HepG2 (cell line): ENCODE data around the gene OR2F2. TPM values are rescaled to one million over a fixed set of nuclear protein-coding genes. Genes with fewer than 3 reads are reported as not detected.

Source experiments
- ATAC-seq: fragments of 200-7000 bp; cut with Tn5 transposase; 3 replicates; pipeline ENCODE4 v1.9.1; 2020; ENCODE audit warnings: mild to moderate bottlenecking, moderate library complexity
- BruUV-seq: library from RNA; stranded (reverse); fragments of 400-500 nt; replicated peaks from 2 replicates; lab custom pipeline; 2021; lab: Mats Ljungman, UMichigan
- CTCF ChIA-PET: fragments of 300-600 bp; formaldehyde crosslinking; extraction: SDS; loops from one replicate; lab custom pipeline; 2021; ENCODE audit warnings: low total read pairs, inconsistent platforms, low intra/inter-chr PET ratio; lab: Yijun Ruan, JAX
- POLR2A ChIA-PET: fragments of 350-600 bp; sonication (Branson Sonifier 250); formaldehyde crosslinking; loops from one replicate; lab custom pipeline; 2020; ENCODE audit warnings: antibody characterized with exemption, inconsistent platforms; lab: Yijun Ruan, JAX
- DNase-seq: peaks from one replicate; pipeline ENCODE4 v3.0.0-alpha.2; 2015; ENCODE audit warnings: low spot score
- FAIRE-seq: peaks from 3 replicates; lab custom pipeline; 2011; peaks lifted over from hg19 to GRCh38; lab: Jason Lieb, UNC
- H2AFZ ChIP-seq: one replicate; pipeline ENCODE4 v1.6.1; 2011; ENCODE audit warnings: low read length, inconsistent platforms
- H3K27ac ChIP-seq: fragments of 300-600 bp; 3 replicates; pipeline ENCODE4 v1.8.0; 2011; ENCODE audit warnings: mixed run types, mild to moderate bottlenecking, mixed read lengths, low read length, inconsistent platforms; ENCODE audit not compliant: insufficient read depth; ENCODE audit errors: extremely low read length
- H3K27me3 ChIP-seq, 2 experiments: fragments of 200-600 bp in 1 of 2; 2 replicates in 1 of 2; 3 replicates in 1 of 2; pipeline versions ENCODE4 v1.6.0 to v1.8.0; 2011; ENCODE audit warnings: low read length in 2 of 2, mild to moderate bottlenecking in 2 of 2, moderate library complexity in 2 of 2, inconsistent platforms in 1 of 2; ENCODE audit not compliant: insufficient read depth in 2 of 2, control insufficient read depth in 1 of 2
- H3K36me3 ChIP-seq, 2 experiments: fragments of 200-600 bp in 1 of 2; replicated peaks in 1 of 2; 2 replicates in 1 of 2; 3 replicates in 1 of 2; pipeline versions ENCODE4 v1.5.1 to v1.8.0; 2011; ENCODE audit warnings: low read length in 2 of 2, inconsistent platforms in 1 of 2; ENCODE audit not compliant: insufficient read depth in 2 of 2, control insufficient read depth in 1 of 2
- H3K4me1 ChIP-seq: 2 replicates; pipeline ENCODE4 v1.5.1; 2012; ENCODE audit warnings: low read length, inconsistent platforms; ENCODE audit not compliant: insufficient read depth
- H3K4me2 ChIP-seq: 2 replicates; pipeline ENCODE4 v1.6.0; 2011; ENCODE audit warnings: low read depth, low read length, inconsistent platforms
- H3K4me3 ChIP-seq, 3 experiments: fragments of 200-600 bp in 1 of 3; sonication (generic), shearing (Covaris generic) in 1 of 3; replicated peaks in 1 of 3; 2 replicates each; pipeline ENCODE4 v1.5.1; 2011 to 2016; ENCODE audit warnings: low read length in 3 of 3, inconsistent platforms in 2 of 3, low read depth in 2 of 3, mild to moderate bottlenecking in 2 of 3, control low read depth in 1 of 3, mixed read lengths in 1 of 3; ENCODE audit not compliant: insufficient read depth in 1 of 3
- H3K79me2 ChIP-seq: one replicate; pipeline ENCODE4 v1.6.1; 2011; ENCODE audit warnings: low read length, inconsistent platforms; ENCODE audit not compliant: insufficient read depth
- H3K9ac ChIP-seq: 2 replicates; pipeline ENCODE4 v1.6.0; 2011; ENCODE audit warnings: mild to moderate bottlenecking, low read depth, low read length, inconsistent platforms; ENCODE audit not compliant: insufficient read depth
- H3K9me3 ChIP-seq: 2 replicates; pipeline ENCODE4 v1.5.1; 2012; ENCODE audit warnings: mild to moderate bottlenecking, low read length
- H4K20me1 ChIP-seq: 2 replicates; pipeline ENCODE4 v1.6.0; 2011; ENCODE audit warnings: inconsistent platforms, mild to moderate bottlenecking, low read length, moderate library complexity; ENCODE audit not compliant: insufficient read depth
- HOXA5 ChIP-seq: sonication (generic); formaldehyde crosslinking; IDR thresholded peaks from 2 replicates; pipeline ENCODE4 v1.4.0; 2020; ENCODE audit warnings: missing genetic modification reagents
- KDM4B ChIP-seq: sonication (generic); formaldehyde crosslinking; IDR thresholded peaks from 2 replicates; pipeline ENCODE4 v1.4.0; 2020; ENCODE audit warnings: missing genetic modification reagents
- MAFK ChIP-seq, 2 experiments: IDR thresholded peaks in 1 of 2; conservative IDR thresholded peaks in 1 of 2; 2 replicates each; pipeline ENCODE4 v1.6.1; 2011; ENCODE audit warnings: improper control_type of control experiment in 2 of 2, low read length in 2 of 2
- ZBTB21 ChIP-seq: sonication (generic); formaldehyde crosslinking; IDR thresholded peaks from 2 replicates; pipeline ENCODE4 v1.4.0; 2020; ENCODE audit warnings: missing genetic modification reagents
- ZBTB8A ChIP-seq: sonication (generic); formaldehyde crosslinking; IDR thresholded peaks from 2 replicates; pipeline ENCODE4 v1.4.0; 2020; ENCODE audit warnings: mild to moderate bottlenecking, low read depth, missing genetic modification reagents, borderline replicate concordance
- ZNF274 ChIP-seq: sonication (generic); formaldehyde crosslinking; IDR thresholded peaks from 2 replicates; pipeline ENCODE4 v1.5.1; 2020; ENCODE audit warnings: mild to moderate bottlenecking, missing genetic modification reagents
- ZNF335 ChIP-seq: sonication (generic); formaldehyde crosslinking; IDR thresholded peaks from 2 replicates; pipeline ENCODE4 v1.4.0; 2020; ENCODE audit warnings: missing genetic modification reagents
- ZNF513 ChIP-seq: sonication (generic); formaldehyde crosslinking; conservative IDR thresholded peaks from 2 replicates; pipeline ENCODE4 v1.5.0; 2020; ENCODE audit warnings: missing genetic modification reagents
- ZNF766 ChIP-seq: sonication (generic); formaldehyde crosslinking; IDR thresholded peaks from 2 replicates; pipeline ENCODE4 v1.5.0; 2020; ENCODE audit warnings: missing genetic modification reagents, borderline replicate concordance
- WGBS: methylation state at CpG from one replicate; pipeline ENCODE4 v1.1.6; 2017; ENCODE audit warnings: low lambda C conversion rate; 5-methylcytosine and 5-hydroxymethylcytosine counted together
- in situ Hi-C: cut with HindIII; loops from 2 replicates; pipeline ENCODE4 v1.10.0; 2017; ENCODE audit warnings: low pct_unique_long_range_greater_than_20kb; ENCODE audit not compliant: extremely low pct_ligation_motif_present
- intact Hi-C: fragments of 100-400 bp; cut with micrococcal nuclease; formaldehyde crosslinking; loops from one replicate; pipeline ENCODE4 v1.10.0; 2022; ENCODE audit not compliant: unreplicated experiment
- polyA plus RNA-seq, 8 experiments: library from polyadenylated mRNA; depleted of rRNA in 3 of 8; stranded (reverse) in 7 of 8; unstranded in 1 of 8; fragments of >200 nt; fragmentation: Illumina TruSeq in 4 of 8; extraction: Trizol in 4 of 8; gene quantifications; 2 replicates each; pipeline versions ENCODE4 v1.2.1 to v1.2.3, GENCODE V29; 2011 to 2016; ENCODE audit warnings: low read depth in 4 of 8, missing spikeins in 1 of 8, mixed read lengths in 1 of 8; ENCODE audit not compliant: insufficient read depth in 1 of 8
- total RNA-seq, 5 experiments: library from RNA; depleted of rRNA; stranded (reverse); fragments of >200 nt; fragmentation: Illumina TruSeq; extraction: Trizol; gene quantifications; 2 replicates each; pipeline ENCODE4 v1.2.3, GENCODE V29; 2016; ENCODE audit warnings: low read depth in 1 of 5
- TF ChIP-seq, protein P1 (sequence below): sonication (generic); formaldehyde crosslinking; IDR thresholded peaks from 2 replicates; pipeline ENCODE4 v1.5.0; 2020; ENCODE audit warnings: missing genetic modification reagents, mild to moderate bottlenecking, borderline replicate concordance
- TF ChIP-seq, protein P2 (sequence below), 2 experiments: IDR thresholded peaks; 2 replicates each; pipeline ENCODE4 v1.6.1; 2011 to 2012; ENCODE audit warnings: low read length in 2 of 2, borderline replicate concordance in 1 of 2, low read depth in 1 of 2, mild to moderate bottlenecking in 1 of 2, moderate library complexity in 1 of 2

The OR2F2 gene
- total and polyA plus RNA-seq, 2 of the 13 experiments (the other 11 are each of a cell fraction or from before 2014, with no cell fraction given): 0.13 TPM; not detected in 1

- no peaks in the 10 kb centered on the region for H4K20me1 ChIP-seq
- H3K27ac ChIP-seq: peak overlapping the region; percentile 32
- no peaks in the 10 kb centered on the region for H3K27me3 ChIP-seq
- in situ Hi-C loops: loop anchor here (25.0 kb wide), 1 partner anchor 523 kb away; the partner anchor contains the start of gene ZYX
- no TSS peak for BruUV-seq
- no peaks in the 10 kb centered on the region for H3K36me3 ChIP-seq
- no peak for DNase-seq
- H3K9me3 ChIP-seq: no peaks in the 10 kb centered on the region
- ATAC-seq: no peak
- 0 out of 2 replicates have a peak overlapping the region, but pooled peaks have one; percentile 20 for H3K4me2 ChIP-seq
- no peaks in the 10 kb centered on the region for H3K79me2 ChIP-seq
- ChIA-PET POLR2A (no interaction called here), CTCF (no interaction called here)
- intact Hi-C loops: no loop called here
- TF ChIP-seq, protein P1, sequence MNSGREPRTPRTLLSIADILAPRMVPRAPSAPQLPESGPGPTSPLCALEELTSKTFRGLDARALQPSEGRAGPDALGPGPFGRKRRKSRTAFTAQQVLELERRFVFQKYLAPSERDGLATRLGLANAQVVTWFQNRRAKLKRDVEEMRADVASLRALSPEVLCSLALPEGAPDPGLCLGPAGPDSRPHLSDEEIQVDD (CRISPR knock-in tag): no peak
- peak; percentile 18 to 24; a peak in 2 of 4 replicates for TF ChIP-seq MAFK (conservative IDR thresholded peaks at IDR 0.05 in 1 of 2, IDR thresholded peaks at IDR 0.05 in 1 of 2; ENCODE audit: low read length in 2 of 2)
- no peak overlapping the region for H3K9ac ChIP-seq
- H2AFZ ChIP-seq: peak overlapping the region; percentile 60
- 66% methylated on average over 3 of the region's 3 CpGs for WGBS
- no peak for FAIRE-seq
- peaks cover 85% of the 10 kb centered on the region for H3K4me1 ChIP-seq
- no peak overlapping the region for H3K4me3 ChIP-seq
Observed at GRCh38 chr7:143909863-143910262, 25.2 kb upstream of the OR2F2 start.

DNA sequence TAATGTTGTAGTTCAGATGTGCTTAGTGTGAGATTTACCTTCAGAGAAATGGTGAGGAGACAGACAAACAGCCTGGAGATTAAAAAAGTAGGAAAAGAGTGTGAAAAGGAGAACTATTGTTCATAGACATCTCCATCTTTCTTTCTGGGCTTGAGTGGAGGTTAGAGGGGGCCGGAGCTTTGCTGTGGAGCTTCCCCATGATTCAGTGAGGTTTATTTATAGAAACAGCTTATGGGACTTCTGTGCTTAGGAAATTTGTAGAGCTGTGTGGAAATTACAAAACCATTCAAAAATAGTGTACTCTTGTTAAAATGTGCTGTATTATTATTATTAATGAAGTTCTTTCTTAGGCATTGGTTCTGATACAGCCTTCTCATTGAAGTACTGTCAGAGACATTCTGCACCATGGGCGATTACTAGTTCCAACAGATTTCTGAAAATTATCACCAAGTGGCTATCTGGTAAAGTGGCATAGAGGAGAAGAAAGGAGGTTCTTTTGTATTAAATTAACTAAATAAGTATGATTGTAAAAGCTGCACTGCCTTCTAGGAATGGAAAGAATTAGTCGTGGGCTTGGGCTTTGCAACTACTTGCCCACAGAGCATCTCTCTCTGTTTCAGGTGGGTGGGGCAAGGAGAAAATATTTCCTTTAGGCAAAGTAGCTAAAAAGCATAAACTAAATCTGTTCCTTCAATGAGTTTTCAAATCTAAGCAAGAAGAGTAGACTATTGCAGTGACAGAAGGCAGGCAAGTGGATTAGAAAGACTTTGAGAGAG, 24.4 kb upstream of the OR2F2 start:
- CTCF ChIA-PET: no interaction called here
- no TSS peak for BruUV-seq
- no peaks in the 10 kb centered on the region for H3K79me2 ChIP-seq
- no peak overlapping the region for H3K4me3 ChIP-seq
- H3K36me3 ChIP-seq: no peaks in the 10 kb centered on the region
- peaks cover 83% of the 10 kb centered on the region for H3K4me1 ChIP-seq
- peak overlapping the region; percentile 60 for H2AFZ ChIP-seq
- intact Hi-C loops (no loop called here), in situ Hi-C loops (loop anchor here (25.0 kb wide), 1 partner anchor 523 kb away; the partner anchor contains the start of gene ZYX)
- H3K27me3 ChIP-seq: no peaks in the 10 kb centered on the region
- H4K20me1 ChIP-seq: no peaks in the 10 kb centered on the region
- no peak overlapping the region for H3K4me2 ChIP-seq
- H3K27ac ChIP-seq: peak overlapping the region; percentile 32
- H3K9ac ChIP-seq: no peak overlapping the region
- no peaks in the 10 kb centered on the region for H3K9me3 ChIP-seq
- FAIRE-seq (no peak), ATAC-seq (no peak), DNase-seq (no peak)
- POLR2A ChIA-PET: interaction anchor here (3.0 kb wide), 1 partner anchor 9 kb away, joined by 20 read pairs; the partner anchor contains the start of gene TCAF1
- 93% methylated on average over 3 of the region's 3 CpGs for WGBS
- no peak for TF ChIP-seq ZBTB21 (CRISPR knock-in tag)
- TF ChIP-seq ZNF274 (CRISPR knock-in tag): no peak
- no peak for TF ChIP-seq ZBTB8A
- no peak for TF ChIP-seq ZNF766
- TF ChIP-seq KDM4B (CRISPR knock-in tag): no peak
- no peak for TF ChIP-seq ZNF513 (CRISPR knock-in tag)
- no peak for TF ChIP-seq ZNF335 (CRISPR knock-in tag)
- TF ChIP-seq HOXA5: no peak
- TF ChIP-seq, protein P2, sequence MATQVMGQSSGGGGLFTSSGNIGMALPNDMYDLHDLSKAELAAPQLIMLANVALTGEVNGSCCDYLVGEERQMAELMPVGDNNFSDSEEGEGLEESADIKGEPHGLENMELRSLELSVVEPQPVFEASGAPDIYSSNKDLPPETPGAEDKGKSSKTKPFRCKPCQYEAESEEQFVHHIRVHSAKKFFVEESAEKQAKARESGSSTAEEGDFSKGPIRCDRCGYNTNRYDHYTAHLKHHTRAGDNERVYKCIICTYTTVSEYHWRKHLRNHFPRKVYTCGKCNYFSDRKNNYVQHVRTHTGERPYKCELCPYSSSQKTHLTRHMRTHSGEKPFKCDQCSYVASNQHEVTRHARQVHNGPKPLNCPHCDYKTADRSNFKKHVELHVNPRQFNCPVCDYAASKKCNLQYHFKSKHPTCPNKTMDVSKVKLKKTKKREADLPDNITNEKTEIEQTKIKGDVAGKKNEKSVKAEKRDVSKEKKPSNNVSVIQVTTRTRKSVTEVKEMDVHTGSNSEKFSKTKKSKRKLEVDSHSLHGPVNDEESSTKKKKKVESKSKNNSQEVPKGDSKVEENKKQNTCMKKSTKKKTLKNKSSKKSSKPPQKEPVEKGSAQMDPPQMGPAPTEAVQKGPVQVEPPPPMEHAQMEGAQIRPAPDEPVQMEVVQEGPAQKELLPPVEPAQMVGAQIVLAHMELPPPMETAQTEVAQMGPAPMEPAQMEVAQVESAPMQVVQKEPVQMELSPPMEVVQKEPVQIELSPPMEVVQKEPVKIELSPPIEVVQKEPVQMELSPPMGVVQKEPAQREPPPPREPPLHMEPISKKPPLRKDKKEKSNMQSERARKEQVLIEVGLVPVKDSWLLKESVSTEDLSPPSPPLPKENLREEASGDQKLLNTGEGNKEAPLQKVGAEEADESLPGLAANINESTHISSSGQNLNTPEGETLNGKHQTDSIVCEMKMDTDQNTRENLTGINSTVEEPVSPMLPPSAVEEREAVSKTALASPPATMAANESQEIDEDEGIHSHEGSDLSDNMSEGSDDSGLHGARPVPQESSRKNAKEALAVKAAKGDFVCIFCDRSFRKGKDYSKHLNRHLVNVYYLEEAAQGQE (IDR thresholded peaks at IDR 0.05; ENCODE audit: borderline replicate concordance in 1 of 2, low read depth in 1 of 2, low read length in 2 of 2): no peak
